HG02943 (cell line): ENCODE results near the gene LDLRAD3.

Experiments used
- ATAC-seq: cut with Tn5 transposase; IDR thresholded peaks from one replicate; pipeline ENCODE4 v1.9.1; 2021; ENCODE audit warnings: mild to moderate bottlenecking, low read depth, moderate library complexity; ENCODE audit not compliant: unreplicated experiment

LDLRAD3 gene

DNA sequence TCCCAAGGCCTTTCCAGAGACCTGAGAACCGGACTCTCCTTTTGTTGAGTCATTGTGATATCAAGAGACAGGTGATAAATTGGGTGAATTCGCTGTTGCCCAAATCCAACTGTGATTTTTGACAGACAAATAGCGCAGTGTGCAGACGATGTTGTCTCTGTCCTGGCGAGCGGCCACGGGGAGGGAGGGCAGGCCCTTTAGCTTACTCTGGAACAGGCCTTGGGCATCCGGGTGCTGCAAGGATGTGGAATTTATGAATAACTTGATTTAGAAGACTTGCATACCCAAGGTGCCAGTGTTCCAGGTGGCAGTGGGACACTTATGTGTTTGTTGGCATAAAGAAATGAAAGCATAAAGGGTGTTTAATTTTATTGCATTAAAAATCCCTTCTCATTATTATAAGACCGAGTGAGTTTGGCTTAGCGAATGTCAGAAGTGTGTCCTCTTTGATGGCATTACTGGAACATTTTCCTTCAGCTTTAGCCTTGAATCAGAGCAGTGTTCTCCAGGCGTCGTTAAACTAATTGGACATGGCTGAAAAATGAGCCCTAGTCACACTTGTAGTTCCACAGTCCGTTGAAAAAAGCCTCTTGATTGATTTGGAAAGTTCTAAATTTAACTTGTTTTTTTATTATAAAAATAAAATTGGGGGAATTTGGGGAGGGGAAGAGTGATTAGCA lies 9.4 kb downstream of the LDLRAD3 start:
- no peak for ATAC-seq

DNA sequence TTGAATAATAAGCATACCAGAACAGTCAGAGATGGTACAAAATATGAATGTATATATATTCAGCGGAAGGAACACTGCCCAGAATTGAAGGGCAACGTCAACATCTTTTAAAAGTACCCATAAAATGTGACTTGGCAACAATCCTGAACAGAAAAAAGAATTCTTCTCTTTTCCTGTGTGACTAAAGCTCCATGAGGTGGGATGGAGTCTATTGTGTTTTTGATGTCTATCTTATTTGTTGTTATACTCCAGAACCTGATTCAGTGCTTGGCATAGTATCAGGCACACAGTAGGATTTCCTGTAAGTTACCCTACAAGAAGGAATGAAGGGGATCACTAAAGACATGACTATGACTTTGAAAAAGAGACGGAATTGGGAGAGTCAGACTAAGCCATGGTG lies 10.3 kb downstream of the LDLRAD3 start:
- ATAC-seq, result no peak

GRCh38 chr11:35955636-35956035 lies 11.8 kb downstream of the LDLRAD3 start:
- no peak for ATAC-seq

GRCh38 chr11:35962369-35963138 lies 18.7 kb downstream of the LDLRAD3 start:
- ATAC-seq, result no peak

DNA sequence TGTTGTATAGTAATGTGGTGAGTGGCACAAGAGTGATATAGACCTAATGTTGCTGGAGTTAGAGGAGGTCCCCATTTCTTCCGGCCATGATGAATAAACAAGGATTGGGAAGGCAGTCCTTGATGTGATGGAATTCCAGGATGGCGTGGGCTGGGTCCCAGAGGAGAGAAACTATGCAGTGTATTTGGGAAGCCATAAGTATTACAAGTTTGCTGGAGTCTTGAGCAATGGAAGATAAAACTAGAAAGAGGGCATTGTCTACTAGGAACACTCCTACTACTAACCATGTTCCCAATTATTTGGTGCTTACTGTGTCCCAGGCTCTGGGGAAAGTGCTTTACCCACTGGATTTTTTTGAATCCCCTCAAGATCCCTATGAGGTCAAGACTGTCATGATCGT lies 20.0 kb downstream of the LDLRAD3 start:
- no peak for ATAC-seq

DNA sequence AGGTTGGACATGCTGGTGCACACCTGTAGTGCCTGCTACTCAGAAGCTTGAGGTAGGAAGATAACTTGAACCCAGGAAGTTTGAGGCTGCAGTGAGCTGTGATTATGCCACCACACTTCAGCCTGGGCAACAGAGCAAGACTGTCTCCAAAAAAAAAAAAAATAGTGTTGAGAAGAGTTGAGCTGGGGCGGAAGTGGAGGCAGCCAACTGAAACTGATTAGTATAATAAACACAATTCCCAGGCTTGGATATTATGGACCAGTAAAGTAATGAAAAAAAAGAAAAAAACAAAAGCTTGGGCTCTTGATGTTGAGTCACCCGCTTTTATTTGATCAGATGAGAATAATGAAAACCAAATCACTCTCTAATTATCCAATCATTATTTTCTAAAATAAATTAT lies 21.0 kb downstream of the LDLRAD3 start:
- no peak for ATAC-seq

GRCh38 chr11:35967042-35967441 lies 23.2 kb downstream of the LDLRAD3 start:
- no peak for ATAC-seq

GRCh38 chr11:35968386-35969088 lies 24.7 kb downstream of the LDLRAD3 start:
- ATAC-seq, result no peak

DNA sequence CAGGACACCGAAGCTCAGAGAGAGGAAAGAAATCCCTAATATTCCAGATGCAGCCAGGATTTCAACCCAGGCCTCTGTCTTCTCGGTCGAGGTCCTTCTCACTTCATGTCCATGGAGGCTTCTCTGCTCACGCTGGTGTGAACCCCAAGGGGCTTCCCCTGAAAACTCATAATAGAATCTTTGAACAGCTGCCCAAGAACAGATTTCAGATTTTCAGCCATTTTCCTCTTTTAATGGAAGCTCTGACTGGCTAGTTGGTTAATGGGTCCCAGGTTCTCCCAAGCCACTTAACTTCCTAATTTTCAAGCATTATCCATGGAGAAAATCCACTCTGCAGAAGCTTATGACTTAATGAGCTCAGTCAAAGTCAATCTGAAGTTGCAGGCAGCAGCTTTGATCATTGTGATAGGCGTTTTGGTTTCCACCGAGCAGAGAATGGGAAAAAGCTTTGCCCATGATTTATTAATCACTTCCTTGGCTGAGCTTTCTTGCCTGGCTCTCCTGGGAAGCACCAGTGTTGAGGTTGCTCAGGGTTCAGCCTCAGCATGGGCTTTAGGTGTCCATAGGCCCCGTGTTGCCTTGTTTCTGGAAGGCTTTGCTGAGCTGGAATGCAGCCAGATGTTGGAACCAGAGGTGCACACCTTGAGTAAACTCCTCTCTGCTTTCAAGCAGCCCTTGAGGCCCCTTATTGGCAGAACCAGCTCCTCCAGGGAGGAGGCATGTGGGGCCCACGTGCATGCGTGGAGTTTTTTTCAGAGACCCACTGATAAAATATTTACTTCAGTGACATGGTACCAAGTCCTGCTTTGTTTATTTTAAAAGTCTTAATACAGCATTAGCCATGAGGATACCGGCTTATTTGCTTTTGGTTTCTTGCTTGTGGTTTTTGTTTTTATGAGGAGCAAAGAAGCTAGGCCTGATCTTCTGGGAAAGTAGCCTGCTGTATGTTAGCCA lies 25.5 kb downstream of the LDLRAD3 start:
- ATAC-seq, result no peak

DNA sequence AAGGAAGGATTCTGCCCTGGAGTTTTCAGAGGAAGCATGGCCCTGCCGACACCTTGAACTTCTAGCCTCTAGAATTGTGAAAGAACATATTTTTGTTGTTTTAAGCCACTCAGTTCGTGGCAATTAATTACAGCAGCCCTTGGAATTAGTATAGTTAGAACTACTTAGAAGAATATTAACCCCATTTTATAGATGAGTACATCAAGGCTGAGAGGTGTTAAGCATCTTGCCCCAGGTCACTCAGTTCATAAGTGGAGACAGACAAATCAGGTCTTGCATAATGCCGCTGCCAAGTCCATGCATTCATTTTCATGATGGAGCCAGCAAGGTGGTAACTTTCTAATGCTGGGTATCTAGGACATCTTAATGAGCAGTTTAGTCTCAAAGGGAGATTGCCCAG lies 26.6 kb downstream of the LDLRAD3 start:
- ATAC-seq, result no peak

- ATAC-seq, result no peak
These were observed 28.1 kb downstream of the LDLRAD3 start for GRCh38 chr11:35971841-35972422.

- no peak for ATAC-seq
These were observed 31.2 kb downstream of the LDLRAD3 start for GRCh38 chr11:35974882-35975589.

DNA sequence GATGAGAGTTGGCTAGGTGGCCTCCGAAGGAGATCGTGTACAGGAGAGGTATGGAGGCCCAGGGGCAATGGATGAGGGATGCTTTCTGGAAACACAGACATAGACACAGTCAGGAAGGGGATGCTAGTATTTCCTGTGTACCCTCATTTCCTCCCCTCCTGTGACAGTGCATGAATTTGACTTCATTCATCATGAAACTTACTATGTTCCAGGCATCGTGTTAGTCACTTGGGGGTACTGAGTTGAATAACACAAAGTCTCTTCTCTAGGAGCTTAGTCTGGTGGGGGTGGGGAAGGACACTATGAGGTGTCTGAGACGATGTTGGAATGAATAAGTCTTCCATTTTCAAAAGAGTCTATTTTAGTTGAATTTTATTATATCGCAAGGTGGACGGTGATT lies 32.6 kb downstream of the LDLRAD3 start:
- ATAC-seq, result no peak

DNA sequence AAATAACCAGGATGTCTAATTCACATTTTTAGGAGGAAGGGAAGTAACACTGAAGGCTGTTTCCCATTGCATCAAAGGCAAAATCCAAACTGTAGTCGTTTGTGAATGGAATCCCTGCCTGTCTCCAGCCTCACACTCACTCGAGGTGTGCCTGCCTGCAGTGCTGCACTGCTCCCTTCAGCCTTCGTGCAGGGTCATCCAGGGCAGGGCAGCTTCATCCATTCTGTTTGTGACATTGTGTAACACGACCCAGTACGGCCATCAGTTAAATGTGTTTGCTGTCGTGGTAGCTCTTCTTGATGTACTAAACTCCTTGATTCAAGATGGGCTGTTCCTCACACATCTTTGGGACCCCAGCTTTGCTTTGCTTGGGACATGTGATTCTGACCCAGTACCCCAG lies 34.3 kb downstream of the LDLRAD3 start:
- ATAC-seq, result no peak

DNA sequence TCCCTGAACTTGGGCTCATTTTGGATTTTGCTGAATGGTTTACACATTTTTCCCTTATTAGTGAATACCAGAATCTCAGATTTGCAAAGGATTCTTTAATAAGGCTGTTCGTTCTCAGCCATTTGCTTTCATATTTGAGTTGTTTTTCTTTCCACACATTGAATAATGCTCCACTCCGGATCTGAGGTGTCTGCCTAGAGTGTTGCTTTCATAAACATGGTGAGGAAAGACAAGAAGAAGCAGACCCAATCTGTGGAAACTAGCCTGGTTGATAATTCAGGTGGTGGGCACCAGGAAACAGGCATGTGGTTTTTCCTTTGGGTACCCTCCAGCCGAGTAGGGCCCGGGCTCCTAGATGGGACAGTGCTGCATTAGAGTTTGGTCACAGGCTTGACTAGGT lies 35.0 kb downstream of the LDLRAD3 start:
- no peak for ATAC-seq

DNA sequence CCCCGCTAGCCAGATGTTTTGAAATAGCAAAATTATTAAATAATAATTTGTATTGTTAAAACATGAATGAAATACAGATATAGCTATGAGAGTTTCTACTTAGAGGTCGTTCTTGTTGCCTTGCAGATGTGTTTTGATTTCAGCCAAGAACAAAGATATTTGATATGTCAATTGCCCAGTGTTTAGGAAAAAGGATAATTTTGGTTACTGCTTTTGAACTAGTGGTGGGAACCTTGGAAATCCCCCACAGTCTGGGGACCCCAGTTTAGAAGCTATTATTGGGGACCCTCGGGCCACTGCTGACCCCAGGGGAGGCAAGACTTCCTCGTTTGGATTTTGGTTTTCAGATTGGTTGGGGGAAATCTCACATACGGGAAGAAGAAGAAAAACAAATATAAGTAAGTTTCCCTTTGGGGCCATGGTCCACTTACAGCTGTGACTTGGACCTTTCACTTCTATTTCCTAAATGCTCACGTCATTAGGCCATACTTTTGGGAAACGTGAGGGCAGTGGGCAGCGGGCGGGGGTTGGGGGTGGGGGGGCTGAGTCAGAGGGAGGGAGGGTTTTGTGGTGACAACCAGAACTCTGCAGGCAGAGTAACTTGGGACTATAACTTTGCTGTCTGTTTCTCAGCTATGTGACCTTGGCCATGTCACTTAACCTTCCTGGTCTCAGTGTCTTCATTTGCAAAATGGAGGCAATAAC lies 37.0 kb downstream of the LDLRAD3 start:
- ATAC-seq, result no peak

GRCh38 chr11:35981581-35981980 lies 37.7 kb downstream of the LDLRAD3 start:
- ATAC-seq, result no peak

DNA sequence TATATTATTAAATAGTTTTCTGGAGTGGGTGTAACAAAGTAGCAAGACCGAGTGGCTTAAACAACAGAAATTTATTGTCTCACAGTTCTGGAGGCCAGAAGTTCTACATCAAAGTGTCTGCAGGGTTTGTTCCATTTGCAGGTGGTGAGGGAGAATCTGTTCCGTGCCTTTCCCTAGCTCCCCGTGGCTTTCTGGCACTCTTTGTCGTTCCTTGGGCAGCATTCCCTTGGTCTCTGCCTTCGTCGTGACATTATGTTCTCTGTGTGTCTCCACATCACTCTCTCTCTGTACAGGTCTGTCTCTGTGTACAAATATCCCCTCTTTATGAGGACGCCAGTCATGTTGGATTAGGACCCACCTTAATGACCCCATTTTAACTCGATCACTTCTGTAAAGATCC lies 38.2 kb downstream of the LDLRAD3 start:
- ATAC-seq, result no peak

GRCh38 chr11:35983981-35984380 lies 40.1 kb downstream of the LDLRAD3 start:
- ATAC-seq, result no peak
